Parathyroid adenoma (tissue), 2 donors: ENCODE measurements around the gene TEX11.
"Not testable (repeated sequence)": the region's sequence is repeated elsewhere in the genome, so short reads cannot be mapped to it uniquely, and the experiment has no call there.

Experiments used
- H2AFZ ChIP-seq: fragments of 300-600 bp; sonication (generic); one replicate; pipeline ENCODE4 v1.7.0; 2017; ENCODE audit warnings: antibody characterized with exemption, mild to moderate bottlenecking
- H3K27ac ChIP-seq: fragments of 300-600 bp; sonication (generic); one replicate; pipeline ENCODE4 v1.7.0; 2017
- H3K27me3 ChIP-seq: fragments of 300-600 bp; sonication (generic); one replicate; pipeline ENCODE4 v1.7.0; 2017; ENCODE audit warnings: low read length; ENCODE audit not compliant: control insufficient read depth, insufficient read depth
- H3K36me3 ChIP-seq: fragments of 300-600 bp; sonication (generic); one replicate; pipeline ENCODE4 v1.7.0; 2017; ENCODE audit warnings: low read length; ENCODE audit not compliant: control insufficient read depth, insufficient read depth
- H3K4me1 ChIP-seq: fragments of 300-600 bp; sonication (generic); one replicate; pipeline ENCODE4 v1.7.0; 2017; ENCODE audit warnings: control low read depth
- H3K4me2 ChIP-seq: fragments of 300-600 bp; sonication (generic); one replicate; pipeline ENCODE4 v1.7.0; 2017; ENCODE audit warnings: low read length
- H3K4me3 ChIP-seq: fragments of 300-600 bp; sonication (generic); one replicate; pipeline ENCODE4 v1.7.0; 2017; ENCODE audit warnings: low read depth, low read length
- H3K79me2 ChIP-seq: fragments of 300-600 bp; sonication (generic); one replicate; pipeline ENCODE4 v1.7.0; 2017; ENCODE audit warnings: control low read depth
- H3K9ac ChIP-seq: fragments of 300-600 bp; sonication (generic); one replicate; pipeline ENCODE4 v1.7.0; 2017; ENCODE audit warnings: mild to moderate bottlenecking
- H3K9me3 ChIP-seq: fragments of 300-600 bp; sonication (generic); one replicate; pipeline ENCODE4 v1.7.0; 2017; ENCODE audit warnings: low read length; ENCODE audit not compliant: control insufficient read depth
- CTCF ChIP-seq: fragments of 300-600 bp; sonication (generic); IDR thresholded peaks from one replicate; pipeline ENCODE4 v1.7.0; 2017; ENCODE audit warnings: antibody characterized with exemption, mild to moderate bottlenecking
- donor health status: primary hyperparathyroidism.

TEX11 gene

GRCh38 chrX:70720721-70721120 lies 187.8 kb downstream of the TEX11 start:
- no peak overlapping the region for H3K9ac ChIP-seq
- no peaks in the 10 kb centered on the region for H3K79me2 ChIP-seq
- TF ChIP-seq CTCF, result no peak
- H2AFZ ChIP-seq, result no peak overlapping the region
- no peak overlapping the region for H3K4me3 ChIP-seq
- no peaks in the 10 kb centered on the region for H3K4me1 ChIP-seq
- H3K9me3 ChIP-seq, result no peaks in the 10 kb centered on the region
- H3K4me2 ChIP-seq, result no peak overlapping the region
- H3K27me3 ChIP-seq, result no peaks in the 10 kb centered on the region
- H3K27ac ChIP-seq, result no peak overlapping the region
- H3K36me3 ChIP-seq, result no peaks in the 10 kb centered on the region

- H3K27me3 ChIP-seq, H3K4me1 ChIP-seq, H3K4me2 ChIP-seq, H3K4me3 ChIP-seq, H3K79me2 ChIP-seq, H2AFZ ChIP-seq, H3K9ac ChIP-seq, H3K36me3 ChIP-seq, H3K9me3 ChIP-seq, H3K27ac ChIP-seq: not testable (repeated sequence)
Measured at GRCh38 chrX:70711336-70711735, 197.2 kb downstream of the TEX11 start.

GRCh38 chrX:70694339-70695122 lies 214.0 kb downstream of the TEX11 start:
- H3K36me3 ChIP-seq, result no peaks in the 10 kb centered on the region
- no peak overlapping the region for H2AFZ ChIP-seq
- H3K9me3 ChIP-seq, result no peaks in the 10 kb centered on the region
- H3K9ac ChIP-seq, result no peak overlapping the region
- no peak overlapping the region for H3K4me3 ChIP-seq
- no peaks in the 10 kb centered on the region for H3K4me1 ChIP-seq
- no peak overlapping the region for H3K27ac ChIP-seq
- TF ChIP-seq CTCF, result no peak
- no peaks in the 10 kb centered on the region for H3K27me3 ChIP-seq
- no peak overlapping the region for H3K4me2 ChIP-seq
- H3K79me2 ChIP-seq, result no peaks in the 10 kb centered on the region

- not testable (repeated sequence) for H2AFZ ChIP-seq, H3K4me2 ChIP-seq, H3K27ac ChIP-seq, H3K4me3 ChIP-seq, H3K36me3 ChIP-seq, H3K9ac ChIP-seq, H3K4me1 ChIP-seq, H3K79me2 ChIP-seq, H3K27me3 ChIP-seq, H3K9me3 ChIP-seq
Measured at GRCh38 chrX:70679455-70679854, 229.1 kb downstream of the TEX11 start.

- Histone ChIP-seq H3K4me3 (no peak overlapping the region), H2AFZ (no peak overlapping the region), H3K4me2 (no peak overlapping the region), H3K9me3 (no peaks in the 10 kb centered on the region), H3K27me3 (no peaks in the 10 kb centered on the region), H3K27ac (no peak overlapping the region), H3K4me1 (no peaks in the 10 kb centered on the region), H3K79me2 (no peaks in the 10 kb centered on the region), H3K9ac (no peak overlapping the region), H3K36me3 (no peaks in the 10 kb centered on the region)
- TF ChIP-seq CTCF, result no peak
Measured at GRCh38 chrX:70675284-70675683, 233.2 kb downstream of the TEX11 start.

GRCh38 chrX:70672326-70672725 lies 236.2 kb downstream of the TEX11 start:
- Histone ChIP-seq H3K4me3 (no peak overlapping the region), H3K4me2 (no peak overlapping the region), H3K9me3 (no peaks in the 10 kb centered on the region), H2AFZ (no peak overlapping the region), H3K79me2 (no peaks in the 10 kb centered on the region), H3K27ac (no peak overlapping the region), H3K27me3 (no peaks in the 10 kb centered on the region), H3K9ac (no peak overlapping the region), H3K36me3 (no peaks in the 10 kb centered on the region), H3K4me1 (no peaks in the 10 kb centered on the region)
- no peak for TF ChIP-seq CTCF
